WERI-Rb-1 (cell line): Measurements from ENCODE around the gene ZBTB39.

Experiments
- DNase-seq: peaks from one replicate; pipeline ENCODE4 v3.0.0-alpha.2; 2020
- H3K27ac ChIP-seq: fragments of 250-450 bp; sonication (Bioruptor Pico); 2 replicates; pipeline ENCODE4 v1.5.1; 2020; ENCODE audit warnings: mild to moderate bottlenecking, moderate library complexity
- H3K27me3 ChIP-seq: fragments of 250-450 bp; sonication (Bioruptor Pico); 2 replicates; pipeline ENCODE4 v1.5.1; 2021; ENCODE audit warnings: mild to moderate bottlenecking, low read depth, moderate library complexity; ENCODE audit not compliant: insufficient read depth, severe bottlenecking
- H3K36me3 ChIP-seq: fragments of 250-450 bp; sonication (Bioruptor Pico); 2 replicates; pipeline ENCODE4 v1.5.1; 2020; ENCODE audit warnings: mild to moderate bottlenecking, moderate library complexity
- H3K4me3 ChIP-seq: 2 replicates; pipeline ENCODE4 v1.5.1; 2011; ENCODE audit warnings: low read depth, mild to moderate bottlenecking, control low read depth, low read length
- H3K9me3 ChIP-seq: fragments of 250-450 bp; sonication (Bioruptor Pico); 2 replicates; pipeline ENCODE4 v1.5.1; 2021; ENCODE audit warnings: mild to moderate bottlenecking, moderate library complexity; ENCODE audit not compliant: severe bottlenecking
- TF ChIP-seq, protein P1 (sequence below): IDR thresholded peaks from 2 replicates; pipeline ENCODE4 v1.5.1; 2011; ENCODE audit warnings: low read depth, mild to moderate bottlenecking, control low read depth, inconsistent platforms, low read length

The ZBTB39 gene

DNA sequence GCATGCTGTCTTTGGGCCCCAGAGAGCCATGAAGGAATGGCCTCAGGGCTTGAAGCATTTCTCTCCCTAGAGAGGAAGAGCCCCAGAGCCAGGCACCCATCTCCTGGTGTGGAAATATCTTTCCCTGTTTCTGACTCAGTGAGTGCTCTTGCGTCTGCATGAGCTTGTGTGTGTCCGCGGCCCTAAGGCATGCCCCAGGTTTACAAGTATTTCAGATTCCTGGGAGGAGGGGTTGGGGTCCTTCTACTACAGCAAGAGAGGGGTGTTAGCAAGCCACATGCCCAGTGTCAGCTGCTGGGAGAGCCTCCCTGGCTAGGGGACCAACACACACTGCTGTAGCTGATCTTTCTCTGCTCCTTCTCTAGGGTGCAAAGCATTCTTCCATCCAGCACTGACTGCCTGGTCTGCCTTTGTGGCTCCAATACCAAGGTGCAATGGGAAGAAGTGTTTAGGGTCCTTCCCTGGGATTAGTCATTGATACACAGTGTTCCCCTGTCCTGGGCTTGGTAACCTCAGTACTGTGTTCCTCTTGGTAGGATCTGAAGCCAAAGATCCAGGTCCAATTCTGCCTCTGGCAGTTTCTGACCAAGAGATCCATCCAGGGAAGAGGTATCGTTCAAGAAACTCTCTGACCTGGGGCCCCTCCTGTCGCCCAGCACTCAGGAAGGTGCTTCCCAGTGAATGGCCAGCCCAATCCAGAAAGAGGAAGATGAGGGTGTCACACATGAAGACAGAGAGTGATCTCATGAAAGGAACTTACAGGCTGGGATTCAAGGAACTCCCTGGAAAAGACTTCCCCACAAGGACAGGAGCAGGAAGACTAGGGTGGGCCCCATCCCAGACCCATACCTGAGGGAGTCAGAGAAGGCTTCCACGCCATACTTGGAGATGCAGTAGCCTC lies 52.0 kb downstream of the ZBTB39 start:
- Histone ChIP-seq H3K36me3 (no peaks in the 10 kb centered on the region), H3K27ac (no peak overlapping the region), H3K9me3 (peaks cover 14% of the 10 kb centered on the region), H3K27me3 (peaks cover 21% of the 10 kb centered on the region), H3K4me3 (no peak overlapping the region)
- TF ChIP-seq, protein P1, sequence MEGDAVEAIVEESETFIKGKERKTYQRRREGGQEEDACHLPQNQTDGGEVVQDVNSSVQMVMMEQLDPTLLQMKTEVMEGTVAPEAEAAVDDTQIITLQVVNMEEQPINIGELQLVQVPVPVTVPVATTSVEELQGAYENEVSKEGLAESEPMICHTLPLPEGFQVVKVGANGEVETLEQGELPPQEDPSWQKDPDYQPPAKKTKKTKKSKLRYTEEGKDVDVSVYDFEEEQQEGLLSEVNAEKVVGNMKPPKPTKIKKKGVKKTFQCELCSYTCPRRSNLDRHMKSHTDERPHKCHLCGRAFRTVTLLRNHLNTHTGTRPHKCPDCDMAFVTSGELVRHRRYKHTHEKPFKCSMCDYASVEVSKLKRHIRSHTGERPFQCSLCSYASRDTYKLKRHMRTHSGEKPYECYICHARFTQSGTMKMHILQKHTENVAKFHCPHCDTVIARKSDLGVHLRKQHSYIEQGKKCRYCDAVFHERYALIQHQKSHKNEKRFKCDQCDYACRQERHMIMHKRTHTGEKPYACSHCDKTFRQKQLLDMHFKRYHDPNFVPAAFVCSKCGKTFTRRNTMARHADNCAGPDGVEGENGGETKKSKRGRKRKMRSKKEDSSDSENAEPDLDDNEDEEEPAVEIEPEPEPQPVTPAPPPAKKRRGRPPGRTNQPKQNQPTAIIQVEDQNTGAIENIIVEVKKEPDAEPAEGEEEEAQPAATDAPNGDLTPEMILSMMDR, result no peak
- no peak for DNase-seq

DNA sequence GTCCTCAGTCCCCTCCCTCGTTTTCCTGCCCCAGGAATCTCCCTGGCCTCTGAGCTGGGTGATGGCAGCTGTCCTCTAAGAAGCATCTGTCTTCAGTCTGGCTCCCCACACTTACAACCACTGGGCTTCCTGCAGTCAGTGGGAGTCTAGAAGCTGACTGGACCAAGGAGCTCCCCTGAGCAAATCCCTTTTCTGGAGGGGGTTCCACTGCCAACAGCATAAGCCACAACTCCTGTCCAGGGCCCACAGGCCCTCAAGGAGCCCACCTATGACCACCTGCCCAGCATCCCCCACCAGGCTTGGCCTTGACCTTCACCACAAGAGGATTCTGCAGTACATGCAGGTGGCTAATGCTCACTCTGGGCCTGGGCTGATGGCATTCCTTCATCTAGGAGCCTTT lies 53.0 kb downstream of the ZBTB39 start:
- H3K4me3 ChIP-seq, result no peak overlapping the region
- H3K36me3 ChIP-seq, result no peaks in the 10 kb centered on the region
- no peak for DNase-seq
- H3K27ac ChIP-seq, result no peak overlapping the region
- peaks cover 21% of the 10 kb centered on the region for H3K27me3 ChIP-seq
- TF ChIP-seq, protein P1, result no peak
- peaks cover 8% of the 10 kb centered on the region for H3K9me3 ChIP-seq

DNA sequence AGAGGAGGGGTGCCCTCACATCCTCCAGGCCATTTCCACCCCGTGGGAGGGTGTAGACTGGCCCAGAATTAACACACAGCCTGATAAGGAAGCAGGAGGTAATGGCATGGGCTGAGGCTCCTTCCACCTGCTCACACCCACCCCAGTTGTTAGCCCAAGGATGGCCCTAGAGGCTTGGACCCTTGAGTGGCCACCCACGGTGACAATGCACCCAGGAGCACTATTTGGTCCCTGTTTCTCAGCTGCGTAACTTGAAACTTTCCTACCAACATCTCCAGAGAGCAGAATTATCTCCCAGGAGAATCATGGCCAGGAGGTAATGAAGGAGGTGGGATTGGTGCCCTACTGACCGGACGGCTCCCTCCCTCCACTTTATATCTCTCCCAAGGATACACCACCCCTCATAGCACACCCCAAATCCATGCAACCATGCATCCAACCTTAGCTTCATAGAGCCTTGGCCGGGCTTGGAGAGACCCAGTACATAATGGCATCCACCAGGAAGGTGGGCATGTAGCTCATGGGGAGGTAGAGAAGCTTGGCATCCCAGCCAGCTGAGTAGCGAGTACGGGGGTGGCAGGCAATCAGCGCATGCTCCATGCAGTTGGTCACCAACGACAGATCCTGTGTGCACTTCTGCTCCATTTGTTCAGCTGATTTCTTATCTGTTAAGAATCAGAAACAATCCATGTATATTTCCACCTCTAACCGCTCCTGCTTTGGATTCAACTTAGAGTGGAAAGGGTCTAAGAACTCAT lies 54.6 kb downstream of the ZBTB39 start:
- H3K9me3 ChIP-seq, result no peaks in the 10 kb centered on the region
- H3K27me3 ChIP-seq, result peaks cover 17% of the 10 kb centered on the region
- H3K4me3 ChIP-seq, result no peak overlapping the region
- TF ChIP-seq, protein P1, result no peak
- H3K27ac ChIP-seq, result no peak overlapping the region
- H3K36me3 ChIP-seq, result no peaks in the 10 kb centered on the region
- no peak for DNase-seq

DNA sequence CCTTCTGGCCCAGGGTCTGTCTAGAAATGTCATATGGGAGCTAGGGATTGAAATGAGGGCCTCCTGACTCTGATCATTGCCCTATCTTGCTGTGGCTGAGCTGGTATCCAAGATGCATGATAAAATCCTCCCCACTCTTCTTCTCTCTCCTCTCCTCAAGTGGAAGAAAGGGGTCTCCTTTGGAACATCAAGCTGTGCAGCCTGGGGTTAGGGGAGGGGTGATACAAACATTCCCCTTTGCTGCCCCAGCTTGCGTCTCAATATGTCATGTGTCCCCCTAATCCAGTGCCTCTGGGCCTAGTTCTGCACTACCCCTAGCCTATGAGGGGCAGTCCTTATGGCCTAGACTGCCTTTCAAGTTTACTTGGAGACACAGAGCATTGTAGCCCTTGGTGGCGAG lies 57.5 kb downstream of the ZBTB39 start:
- no peak overlapping the region for H3K4me3 ChIP-seq
- no peak overlapping the region for H3K27ac ChIP-seq
- DNase-seq, result no peak
- no peaks in the 10 kb centered on the region for H3K9me3 ChIP-seq
- TF ChIP-seq, protein P1, result no peak
- H3K36me3 ChIP-seq, result no peaks in the 10 kb centered on the region
- peaks cover 11% of the 10 kb centered on the region for H3K27me3 ChIP-seq
